Stimulated activated CD4-positive, alpha-beta T cell treated with anti-CD3 and anti-CD28 coated beads, Interleukin-4, amount 100 ng/mL, for 1 hour (primary cell): Measurements from ENCODE around the gene ETAA1.

Experiments
- DNase-seq: peaks from one replicate; pipeline ENCODE4 v3.0.0-alpha.2; 2020

The ETAA1 gene

GRCh38 chr2:67438337-67438736 is 41.2 kb downstream of the ETAA1 start:
- no peak for DNase-seq

- DNase-seq: no peak
These were observed 48.6 kb downstream of the ETAA1 start for GRCh38 chr2:67445652-67446268.

- no peak for DNase-seq
These were observed 49.4 kb downstream of the ETAA1 start for GRCh38 chr2:67446491-67446911.

GRCh38 chr2:67448648-67449047 is 51.5 kb downstream of the ETAA1 start:
- no peak for DNase-seq

- DNase-seq: no peak
These were observed 54.1 kb downstream of the ETAA1 start for GRCh38 chr2:67451086-67451832.

GRCh38 chr2:67453310-67453709 is 56.2 kb downstream of the ETAA1 start:
- DNase-seq: no peak

GRCh38 chr2:67455219-67456142 is 58.3 kb downstream of the ETAA1 start:
- DNase-seq: no peak

GRCh38 chr2:67456428-67456827 is 59.3 kb downstream of the ETAA1 start:
- DNase-seq: no peak

GRCh38 chr2:67457699-67458098 is 60.6 kb downstream of the ETAA1 start:
- no peak for DNase-seq

GRCh38 chr2:67459761-67460160 is 62.6 kb downstream of the ETAA1 start:
- DNase-seq: no peak
